Stromal cell of bone marrow (primary cell): ENCODE data around the gene SVOP.

ENCODE experiments used
- DNase-seq: peaks from one replicate; pipeline ENCODE4 v3.0.0-alpha.2; 2012; ENCODE audit warnings: low read depth

Gene SVOP

GRCh38 chr12:108973629-108974152 lies 47.2 kb downstream of the SVOP start:
- DNase-seq: no peak

- no peak for DNase-seq
Observed at GRCh38 chr12:108972358-108972757, 48.5 kb downstream of the SVOP start.

DNA sequence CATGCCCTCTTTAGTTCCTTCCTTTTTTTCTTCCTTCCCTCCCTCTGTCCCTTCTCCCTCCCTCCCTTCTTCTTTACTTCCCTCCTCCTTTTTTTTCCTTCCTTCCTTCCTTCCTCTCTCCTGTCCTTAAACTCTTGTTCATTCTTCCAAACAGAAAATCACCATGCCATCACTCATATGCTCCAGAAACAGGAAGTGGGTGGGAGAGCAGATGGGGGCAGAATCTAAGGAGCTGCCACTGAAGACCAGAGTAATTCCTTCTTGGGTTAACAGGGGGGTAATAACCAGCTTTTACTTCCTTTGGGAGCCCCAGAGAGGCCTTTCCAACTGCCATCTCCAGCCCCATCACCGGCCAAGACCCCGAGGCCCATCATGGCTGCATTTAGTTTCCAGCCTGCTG lies 51.2 kb downstream of the SVOP start:
- no peak for DNase-seq

DNA sequence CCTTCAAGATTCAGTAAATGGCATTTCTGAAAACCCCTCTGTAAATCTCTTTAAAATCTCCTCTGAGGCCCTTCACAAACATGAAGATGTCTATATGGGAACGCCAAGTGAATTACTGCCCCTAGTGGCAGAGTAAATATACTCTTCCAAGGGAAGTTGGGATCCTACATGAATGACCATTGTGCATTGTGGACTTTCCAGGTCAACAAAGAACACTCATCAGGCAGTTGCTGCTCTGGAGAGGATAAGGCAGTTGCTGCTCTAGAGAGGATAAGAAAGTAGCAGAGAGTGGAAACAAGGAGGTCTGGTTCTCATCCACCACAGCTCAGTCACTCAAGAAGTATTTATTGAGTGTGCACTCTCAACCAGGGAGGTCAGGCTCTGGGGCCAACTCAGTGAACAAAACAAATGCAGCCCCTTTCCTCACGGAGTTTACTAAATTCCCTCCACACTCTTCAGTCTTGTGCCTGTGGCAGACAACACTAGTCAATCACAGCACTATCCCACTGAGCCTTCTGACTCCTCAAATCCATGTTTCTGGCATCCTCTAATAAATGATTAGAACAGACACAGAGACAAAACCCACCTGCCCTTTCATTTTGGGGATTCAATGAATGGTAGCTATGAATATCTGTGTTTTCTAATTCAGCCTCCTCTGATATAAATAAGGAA lies 52.9 kb downstream of the SVOP start:
- DNase-seq: no peak

- DNase-seq: no peak
Observed at GRCh38 chr12:108966378-108967151, 54.3 kb downstream of the SVOP start.

DNA sequence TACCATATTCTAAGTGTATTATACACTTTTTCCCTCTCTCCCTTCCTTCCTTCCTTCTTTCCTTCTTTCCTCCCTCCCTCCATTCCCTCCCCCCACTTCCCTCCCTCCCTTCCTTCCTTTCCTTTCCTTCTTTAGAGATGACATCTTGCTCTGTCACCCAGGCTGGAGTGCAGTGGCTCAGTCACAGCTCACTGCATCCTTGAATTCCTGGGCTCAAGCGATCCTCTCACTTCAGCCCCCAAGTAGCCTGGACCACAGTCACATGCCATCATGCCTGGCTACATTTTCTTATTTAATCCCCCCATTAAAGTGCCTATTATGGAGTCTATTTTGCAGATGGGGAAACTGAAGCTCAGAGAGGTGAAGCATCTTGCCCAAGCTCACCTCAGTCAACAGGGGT lies 55.0 kb downstream of the SVOP start:
- DNase-seq: no peak

GRCh38 chr12:108964371-108965352 lies 56.2 kb downstream of the SVOP start:
- DNase-seq: no peak

DNA sequence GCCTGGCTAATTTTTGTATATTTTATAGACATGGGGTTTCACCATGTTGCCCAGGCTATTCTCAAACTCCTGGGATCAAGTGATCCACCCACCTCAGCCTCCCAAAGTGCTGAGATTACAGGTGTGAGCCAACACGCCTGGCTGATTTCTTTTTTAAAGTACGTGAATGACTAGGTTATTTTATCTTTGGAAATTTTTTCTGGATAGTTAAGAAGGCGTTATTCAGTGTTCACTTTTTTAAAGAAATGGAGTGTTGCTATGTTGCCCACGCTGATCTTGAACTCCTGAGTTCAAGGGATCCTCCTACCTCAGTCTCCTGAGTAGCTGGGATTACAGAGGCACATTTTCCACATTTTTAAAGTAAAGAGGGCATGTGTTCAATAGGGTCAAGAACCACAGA lies 58.6 kb downstream of the SVOP start:
- no peak for DNase-seq

DNA sequence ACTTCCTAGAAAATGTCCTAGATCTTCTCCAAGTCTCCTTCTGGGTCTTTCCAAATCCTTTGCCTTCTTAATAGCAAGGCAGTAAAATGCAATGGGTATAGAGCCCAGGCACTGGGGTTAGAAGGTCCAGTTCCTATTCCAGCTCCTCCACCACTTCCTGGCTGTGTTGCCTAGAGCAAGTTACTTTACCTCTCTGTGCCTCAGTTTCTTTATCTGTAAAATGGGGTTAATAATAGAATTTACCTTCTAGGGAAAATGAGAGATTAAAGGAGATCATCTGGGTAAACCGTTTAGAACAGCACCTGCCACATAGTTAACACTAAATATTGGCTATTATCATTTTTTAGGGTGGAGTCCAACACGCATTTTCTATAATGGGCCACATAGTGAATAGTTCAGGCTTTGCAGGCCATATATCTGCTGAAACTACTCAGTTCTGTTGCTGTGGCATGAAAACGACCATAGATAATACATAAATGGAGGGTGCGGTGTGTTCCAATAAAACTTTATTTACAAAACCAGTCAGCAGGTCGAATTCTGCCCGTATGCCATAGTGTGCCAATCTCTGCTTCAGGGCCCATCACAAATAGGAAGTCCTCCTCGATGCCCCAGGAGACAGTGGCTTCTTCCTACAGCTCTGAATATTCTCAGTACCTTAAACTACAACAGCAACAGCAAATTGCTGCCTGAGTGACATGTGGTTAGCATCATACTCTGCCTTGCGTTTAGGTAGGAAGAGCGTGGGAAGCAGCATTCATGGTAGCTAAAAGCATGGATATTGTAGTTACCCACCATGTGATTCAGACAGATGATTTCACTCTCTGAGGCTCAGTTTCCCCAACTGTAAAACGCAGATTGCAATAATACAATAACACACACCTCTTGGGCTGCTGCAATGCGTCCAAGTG lies 60.9 kb downstream of the SVOP start:
- no peak for DNase-seq

DNA sequence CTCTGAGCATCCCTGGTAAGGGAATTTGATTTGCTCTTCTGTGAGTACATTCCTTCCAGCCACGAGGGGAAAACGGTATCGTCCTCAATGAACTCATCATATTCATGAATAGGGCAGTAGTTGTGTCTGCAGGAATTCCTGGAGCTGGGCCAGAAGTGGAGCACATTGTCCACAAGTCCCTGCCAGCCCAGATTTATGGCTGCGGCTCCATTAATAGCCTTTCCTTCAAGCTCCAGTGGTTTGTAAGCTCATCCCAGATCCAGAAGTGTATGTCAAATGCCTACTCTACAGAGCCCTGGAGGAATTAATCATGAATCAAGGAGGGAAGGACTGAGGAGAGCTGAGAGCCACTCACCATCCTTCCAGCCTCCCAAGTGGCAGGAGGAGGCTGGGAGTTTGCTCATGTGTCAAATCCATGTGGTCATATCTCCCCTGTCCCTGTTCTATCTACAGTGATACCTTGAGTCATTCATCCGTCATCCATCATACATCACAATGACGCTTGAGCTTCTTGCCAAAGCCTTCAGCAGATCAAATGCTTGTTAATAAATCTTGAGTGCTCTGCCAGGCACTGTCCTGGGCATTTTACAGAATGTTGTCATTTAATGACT lies 65.5 kb downstream of the SVOP start:
- DNase-seq: peak; percentile 7

DNA sequence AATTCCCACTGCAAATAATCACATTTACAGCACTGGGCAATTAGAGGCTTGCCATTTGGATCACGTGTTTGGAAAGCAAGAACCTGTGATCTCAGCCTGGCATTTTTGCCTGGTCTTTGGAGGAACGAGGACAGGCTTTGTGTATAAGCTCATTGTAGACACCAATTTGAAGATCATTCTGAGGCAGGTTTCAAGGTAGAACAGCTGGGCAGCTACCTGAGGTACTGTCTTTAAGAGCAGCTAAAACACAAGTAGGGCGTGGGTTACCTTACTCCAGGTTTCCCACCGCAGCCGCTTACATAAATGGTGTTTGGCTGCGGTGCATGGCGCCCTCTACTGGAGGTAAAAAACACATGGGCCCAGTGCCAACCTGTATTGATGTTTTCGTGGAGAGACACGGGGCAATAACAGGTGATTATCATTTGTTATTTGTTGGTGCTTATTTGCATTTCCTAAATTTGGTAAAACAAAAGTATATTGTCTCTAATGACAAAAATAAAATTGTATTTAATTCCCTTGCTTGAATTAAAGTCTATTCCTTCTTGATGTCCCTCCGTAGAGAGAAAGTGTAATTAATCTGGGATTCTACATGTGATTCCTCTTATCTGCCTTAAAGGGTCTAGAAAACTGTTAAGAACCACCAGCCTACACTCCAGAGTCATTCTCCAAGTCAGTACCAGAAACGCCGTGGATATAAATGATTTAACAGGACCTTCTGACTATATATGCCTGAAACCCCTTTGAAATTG lies 69.7 kb downstream of the SVOP start:
- DNase-seq: peak; percentile 27

DNA sequence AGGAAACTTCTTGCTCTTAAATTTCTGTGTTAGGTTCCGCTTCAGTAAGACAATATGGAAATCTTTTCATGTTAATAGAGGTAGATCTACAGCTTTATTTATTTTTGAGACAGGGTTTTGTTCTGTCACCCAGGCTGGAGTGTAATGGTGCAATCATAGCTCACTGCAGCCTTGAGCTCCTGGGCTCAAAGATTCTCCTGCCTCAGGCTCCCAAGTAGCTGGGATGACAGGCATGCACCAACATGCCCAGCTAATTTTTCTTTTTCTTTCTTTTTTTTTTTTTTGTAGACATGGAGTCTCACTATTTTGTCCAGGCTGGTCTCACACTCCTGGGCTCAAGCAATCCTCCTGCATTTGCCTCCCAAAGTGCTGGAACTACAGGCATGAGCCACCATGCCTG lies 70.9 kb downstream of the SVOP start:
- no peak for DNase-seq

GRCh38 chr12:108948367-108948766 lies 72.5 kb downstream of the SVOP start:
- no peak for DNase-seq

GRCh38 chr12:108947097-108947496 lies 73.8 kb downstream of the SVOP start:
- no peak for DNase-seq

DNA sequence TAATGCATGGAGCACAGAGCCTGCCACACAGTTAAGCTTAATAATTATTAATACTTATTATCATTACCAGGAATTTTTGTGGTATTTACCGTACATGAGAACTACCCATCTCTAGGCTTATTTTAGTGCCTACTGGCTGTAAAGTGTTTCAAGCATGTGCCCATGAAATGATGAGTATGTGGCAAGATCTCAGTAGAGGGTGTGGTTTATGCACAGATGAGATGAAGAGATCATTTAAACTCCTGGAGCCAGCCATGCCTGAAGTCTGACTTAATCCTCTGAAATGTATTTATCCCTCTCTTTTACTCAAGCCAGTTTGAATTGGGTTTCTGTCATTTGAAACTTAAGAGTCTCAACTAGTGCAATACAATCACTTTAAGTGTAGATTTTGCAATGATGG lies 80.7 kb downstream of the SVOP start:
- no peak for DNase-seq

- no peak for DNase-seq
Observed at GRCh38 chr12:108939594-108939993, 81.3 kb downstream of the SVOP start.

DNA sequence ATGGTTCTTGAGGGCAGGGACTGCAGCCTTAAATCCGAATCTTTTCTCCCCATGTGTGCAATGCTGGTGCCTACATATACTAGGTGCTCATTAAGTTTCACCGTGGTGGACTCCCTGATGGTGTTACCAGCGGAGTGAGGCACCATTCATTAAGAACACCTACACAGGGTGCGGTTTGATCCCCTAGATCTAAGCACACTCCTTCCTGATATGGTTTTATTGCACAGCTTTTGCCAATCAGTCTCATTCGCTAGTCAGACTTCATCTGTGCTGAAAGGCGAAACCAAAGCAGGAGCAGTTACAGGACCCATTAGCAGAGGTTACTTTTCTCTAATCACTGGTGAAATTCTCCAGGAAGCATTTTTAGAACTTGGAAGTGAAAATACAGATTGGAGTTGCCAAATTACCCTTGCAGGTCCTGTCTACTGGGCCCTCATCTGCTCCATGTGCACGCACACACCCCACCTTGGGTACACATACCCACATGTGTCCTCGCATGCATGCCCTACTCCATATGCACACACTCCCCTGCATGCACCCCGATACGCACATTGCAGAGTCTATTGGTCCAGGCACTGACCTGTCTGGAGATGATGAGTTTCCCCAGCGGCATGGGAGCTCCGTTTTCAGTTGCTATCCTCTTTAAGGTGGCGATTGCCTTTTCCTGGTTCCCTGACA lies 82.5 kb downstream of the SVOP start:
- no peak for DNase-seq

GRCh38 chr12:108935159-108935763 lies 85.6 kb downstream of the SVOP start:
- no peak for DNase-seq

GRCh38 chr12:108933949-108934348 lies 86.9 kb downstream of the SVOP start:
- no peak for DNase-seq
